Measurements from ENCODE around the gene TNS1. TPM values are rescaled to one million over a fixed set of nuclear protein-coding genes. Genes with fewer than 3 reads are reported as not detected.

Gene TNS1
- total and polyA plus RNA-seq, 7 experiments from 2014 or later: 0.50 to 5.0 (median 0.81) TPM; not detected in 2

DNA sequence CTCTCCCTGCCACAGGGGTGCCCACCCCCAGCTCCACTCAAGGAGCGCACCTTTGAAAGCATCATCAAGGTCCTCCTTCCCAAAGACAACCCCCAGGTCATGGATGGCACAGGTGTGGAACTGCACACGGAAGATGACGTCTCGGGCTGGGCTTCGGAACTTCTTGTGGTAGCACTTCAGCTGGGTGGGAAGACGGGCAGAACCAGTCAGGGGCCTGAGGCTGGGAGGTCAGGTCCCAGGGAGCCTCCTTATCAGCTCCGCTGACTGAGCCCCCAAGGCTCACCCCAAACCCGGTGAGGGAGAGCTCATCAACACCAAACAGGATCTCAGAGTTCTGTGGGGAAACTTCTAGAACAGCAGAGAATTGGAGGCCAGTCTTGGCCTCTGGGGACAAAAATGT, 117.8 kb downstream of the TNS1 start:
- Mint-ChIP-seq H3K27me3 (peaks cover 0 to 9% (median 0%) of the 10 kb centered on the region in 5 donors), H3K36me3 (no peaks in the 10 kb centered on the region), H3K4me1 (peaks cover 0 to 4% (median 0%) of the 10 kb centered on the region in 7 donors), H3K9me3 (peaks cover 0 to 1% (median 0%) of the 10 kb centered on the region in 11 donors), H3K27ac (no peak overlapping the region), H3K4me3 (no peak overlapping the region)
- H3K36me3 ChIP-seq (ENCODE audit: control insufficient read depth in 2 of 3, insufficient read depth in 3 of 3, low read length in 3 of 3): no peaks in the 10 kb centered on the region
- no peak for ATAC-seq
- ChIA-PET POLR2A (no interaction called here), CTCF (interaction anchor here (0.9 to 1.2 kb wide), 2 partner anchors 95 to 99 kb away, joined by 4 read pairs; no protein-coding TSS in a partner anchor)
- intact Hi-C loops (cut with micrococcal nuclease): no loop called here
- H3K9me3 ChIP-seq (ENCODE audit: control insufficient read depth in 2 of 3, low read length in 3 of 3): no peaks in the 10 kb centered on the region
- no peak overlapping the region for H3K27ac ChIP-seq (ENCODE audit: low read depth, low read length)
- DNase-seq: no peak
- H3K4me3 ChIP-seq (ENCODE audit: low read length): no peak overlapping the region
- no peaks in the 10 kb centered on the region for H3K27me3 ChIP-seq (ENCODE audit: control insufficient read depth in 2 of 2, insufficient read depth in 2 of 2, low read length in 2 of 2)
- no peaks in the 10 kb centered on the region for H3K4me1 ChIP-seq (ENCODE audit: control insufficient read depth in 2 of 2, insufficient read depth in 2 of 2, low read length in 2 of 2)

DNA sequence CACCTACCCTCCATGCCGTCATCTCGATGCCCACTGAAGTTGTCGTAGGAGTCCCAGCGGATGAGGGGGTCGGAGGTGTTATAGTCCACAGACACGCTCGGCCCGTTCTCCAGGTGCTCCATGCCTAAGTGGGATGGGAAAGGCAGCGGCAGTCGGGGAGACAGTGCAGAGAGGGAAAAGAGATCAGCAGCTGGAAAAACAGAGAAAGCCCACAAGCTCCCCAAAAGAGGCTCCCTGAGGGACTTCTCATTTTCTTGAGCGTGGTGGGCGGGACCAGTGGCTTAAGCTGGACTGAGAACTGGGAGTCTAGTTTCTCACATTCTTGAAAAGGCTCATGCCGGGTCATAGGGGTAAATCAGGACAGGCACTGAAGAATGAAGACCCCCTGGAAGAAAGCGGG, 121.9 kb downstream of the TNS1 start:
- H3K9me3 ChIP-seq (ENCODE audit: control insufficient read depth in 2 of 3, low read length in 3 of 3): no peaks in the 10 kb centered on the region
- Mint-ChIP-seq H3K9me3 (no peaks in the 10 kb centered on the region), H3K27me3 (peaks cover 0 to 9% (median 0%) of the 10 kb centered on the region in 5 donors), H3K36me3 (no peaks in the 10 kb centered on the region), H3K4me1 (no peaks in the 10 kb centered on the region), H3K27ac (no peak overlapping the region), H3K4me3 (no peak overlapping the region)
- no peak for ATAC-seq
- intact Hi-C loops (cut with micrococcal nuclease): no loop called here
- no peaks in the 10 kb centered on the region for H3K4me1 ChIP-seq (ENCODE audit: control insufficient read depth in 2 of 2, insufficient read depth in 2 of 2, low read length in 2 of 2)
- no peak overlapping the region for H3K4me3 ChIP-seq (ENCODE audit: low read length)
- CTCF ChIA-PET: no interaction called here
- no peak overlapping the region for H3K27ac ChIP-seq (ENCODE audit: low read depth, low read length)
- DNase-seq: no peak
- no peaks in the 10 kb centered on the region for H3K27me3 ChIP-seq (ENCODE audit: control insufficient read depth in 2 of 2, insufficient read depth in 2 of 2, low read length in 2 of 2)
- POLR2A ChIA-PET: no interaction called here
- H3K36me3 ChIP-seq (ENCODE audit: control insufficient read depth in 2 of 3, insufficient read depth in 3 of 3, low read length in 3 of 3): no peaks in the 10 kb centered on the region

DNA sequence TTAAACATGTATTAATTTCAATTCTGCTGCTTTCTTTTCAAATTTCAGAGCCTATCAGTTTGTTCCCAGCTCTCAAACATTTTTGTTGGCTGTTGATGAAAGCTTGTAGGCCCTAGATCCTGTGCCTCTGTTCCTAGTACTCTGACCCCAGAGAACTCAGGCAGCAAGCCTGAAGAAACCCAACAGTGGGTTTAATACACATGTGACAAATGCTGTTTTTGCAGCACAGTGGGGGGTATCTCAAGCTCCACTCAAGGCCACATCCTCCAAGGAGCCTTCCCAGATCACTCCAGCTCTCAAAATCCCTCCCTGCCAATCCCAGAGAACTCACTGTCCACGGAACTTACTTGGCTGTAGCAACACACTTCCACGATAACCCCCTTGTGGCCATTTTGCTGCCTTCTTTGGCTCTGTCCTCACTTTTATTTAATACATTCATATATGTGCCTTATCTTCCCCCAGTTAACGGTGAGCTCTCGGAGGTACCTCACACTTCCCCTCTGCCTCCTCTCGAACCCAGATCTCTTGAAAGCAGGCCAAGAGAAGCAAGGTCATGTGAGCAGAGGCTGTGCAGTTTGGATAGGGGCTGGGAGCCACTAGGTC, 122.4 kb downstream of the TNS1 start:
- DNase-seq: no peak
- ChIA-PET POLR2A (no interaction called here), CTCF (no interaction called here)
- Mint-ChIP-seq H3K9me3 (no peaks in the 10 kb centered on the region), H3K27ac (peak overlapping the region in 1 of 9 donors; percentile 56), H3K36me3 (no peaks in the 10 kb centered on the region), H3K4me1 (no peaks in the 10 kb centered on the region), H3K4me3 (no peak overlapping the region), H3K27me3 (peaks cover 0 to 9% (median 0%) of the 10 kb centered on the region in 5 donors)
- Histone ChIP-seq H3K9me3 (ENCODE audit: control insufficient read depth in 2 of 3, low read length in 3 of 3) (no peaks in the 10 kb centered on the region), H3K4me1 (ENCODE audit: control insufficient read depth in 2 of 2, insufficient read depth in 2 of 2, low read length in 2 of 2) (no peaks in the 10 kb centered on the region), H3K4me3 (ENCODE audit: low read length) (no peak overlapping the region), H3K27ac (ENCODE audit: low read depth, low read length) (no peak overlapping the region), H3K27me3 (ENCODE audit: control insufficient read depth in 2 of 2, insufficient read depth in 2 of 2, low read length in 2 of 2) (no peaks in the 10 kb centered on the region), H3K36me3 (ENCODE audit: control insufficient read depth in 2 of 3, insufficient read depth in 3 of 3, low read length in 3 of 3) (no peaks in the 10 kb centered on the region)
- no peak for ATAC-seq
- intact Hi-C loops (cut with micrococcal nuclease): no loop called here

DNA sequence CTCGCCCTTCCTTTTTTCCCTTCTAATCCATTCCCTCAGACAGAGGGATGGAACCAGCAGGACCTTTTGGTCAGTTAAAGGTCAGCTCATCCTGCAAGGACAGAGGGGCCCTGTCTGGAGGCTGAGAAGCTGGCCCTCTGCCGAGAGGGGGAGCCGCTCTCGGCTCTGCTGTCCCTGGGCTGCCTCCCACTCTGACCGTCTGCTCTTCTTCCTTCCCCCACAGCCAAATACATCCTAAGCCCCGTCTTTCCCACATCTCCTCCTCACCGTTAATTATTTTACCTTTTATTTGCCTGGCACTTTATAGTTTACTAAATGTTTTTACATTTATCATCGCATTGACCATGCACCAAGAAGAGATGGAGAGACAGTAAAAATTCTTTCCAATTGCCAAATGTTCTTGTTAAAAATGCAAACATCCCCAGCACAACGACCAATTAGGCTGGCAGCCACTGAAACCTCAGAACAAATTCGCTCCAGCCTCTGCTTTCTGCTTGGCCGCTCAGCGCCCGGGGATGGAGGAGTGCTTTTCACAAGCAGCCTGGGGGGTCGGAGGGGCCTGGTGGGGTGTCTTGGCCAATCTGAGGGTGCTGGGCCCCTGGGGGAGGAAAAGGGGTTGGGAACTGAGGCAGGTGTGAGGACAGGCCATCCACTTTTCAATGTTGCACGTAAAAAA, 123.7 kb downstream of the TNS1 start:
- no peaks in the 10 kb centered on the region for H3K4me1 ChIP-seq (ENCODE audit: control insufficient read depth in 2 of 2, insufficient read depth in 2 of 2, low read length in 2 of 2)
- H3K9me3 ChIP-seq (ENCODE audit: control insufficient read depth in 2 of 3, low read length in 3 of 3): no peaks in the 10 kb centered on the region
- H3K27ac ChIP-seq (ENCODE audit: low read depth, low read length): no peak overlapping the region
- no peaks in the 10 kb centered on the region for H3K36me3 Mint-ChIP-seq
- intact Hi-C loops (cut with micrococcal nuclease): no loop called here
- CTCF ChIA-PET: no interaction called here
- POLR2A ChIA-PET: no interaction called here
- H3K4me1 Mint-ChIP-seq: no peaks in the 10 kb centered on the region
- no peak overlapping the region for H3K4me3 Mint-ChIP-seq
- H3K4me3 ChIP-seq (ENCODE audit: low read length): no peak overlapping the region
- ATAC-seq: no peak
- no peak for DNase-seq
- no peaks in the 10 kb centered on the region for H3K27me3 ChIP-seq (ENCODE audit: control insufficient read depth in 2 of 2, insufficient read depth in 2 of 2, low read length in 2 of 2)
- no peaks in the 10 kb centered on the region for H3K9me3 Mint-ChIP-seq
- H3K27me3 Mint-ChIP-seq: peaks cover 0 to 4% (median 0%) of the 10 kb centered on the region in 5 donors
- H3K36me3 ChIP-seq (ENCODE audit: control insufficient read depth in 2 of 3, insufficient read depth in 3 of 3, low read length in 3 of 3): no peaks in the 10 kb centered on the region
- no peak overlapping the region for H3K27ac Mint-ChIP-seq

DNA sequence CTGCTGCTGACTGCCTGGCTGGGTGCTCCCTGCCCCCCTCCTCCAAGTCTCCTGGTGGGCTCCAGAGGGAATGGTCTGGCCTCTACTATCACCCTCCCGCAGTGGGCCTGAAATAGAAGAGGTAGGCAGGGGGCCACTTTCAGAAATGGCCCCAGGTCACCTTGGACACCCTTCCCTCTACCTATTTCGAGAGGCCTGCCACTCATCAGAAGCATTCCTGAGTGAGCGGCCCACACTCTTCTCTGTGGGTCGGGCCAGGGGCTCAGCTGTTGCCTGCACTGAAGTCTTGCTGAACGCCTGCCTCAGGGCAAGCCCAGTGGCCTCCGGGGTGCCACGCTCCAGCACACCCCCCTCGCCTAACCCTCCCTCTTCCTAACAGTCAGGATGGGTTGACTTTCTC, 124.9 kb downstream of the TNS1 start:
- ATAC-seq: no peak
- ChIA-PET CTCF (no interaction called here), POLR2A (no interaction called here)
- no peak overlapping the region for H3K4me3 ChIP-seq (ENCODE audit: low read length)
- Mint-ChIP-seq H3K27me3 (no peaks in the 10 kb centered on the region), H3K27ac (no peak overlapping the region), H3K4me1 (no peaks in the 10 kb centered on the region), H3K36me3 (no peaks in the 10 kb centered on the region), H3K4me3 (no peak overlapping the region), H3K9me3 (no peaks in the 10 kb centered on the region)
- H3K9me3 ChIP-seq (ENCODE audit: control insufficient read depth in 2 of 3, low read length in 3 of 3): no peaks in the 10 kb centered on the region
- H3K27me3 ChIP-seq (ENCODE audit: control insufficient read depth in 2 of 2, insufficient read depth in 2 of 2, low read length in 2 of 2): no peaks in the 10 kb centered on the region
- H3K4me1 ChIP-seq (ENCODE audit: control insufficient read depth in 2 of 2, insufficient read depth in 2 of 2, low read length in 2 of 2): no peaks in the 10 kb centered on the region
- DNase-seq: no peak
- H3K36me3 ChIP-seq (ENCODE audit: control insufficient read depth in 2 of 3, insufficient read depth in 3 of 3, low read length in 3 of 3): no peaks in the 10 kb centered on the region
- intact Hi-C loops (cut with micrococcal nuclease): no loop called here
- H3K27ac ChIP-seq (ENCODE audit: low read depth, low read length): no peak overlapping the region

DNA sequence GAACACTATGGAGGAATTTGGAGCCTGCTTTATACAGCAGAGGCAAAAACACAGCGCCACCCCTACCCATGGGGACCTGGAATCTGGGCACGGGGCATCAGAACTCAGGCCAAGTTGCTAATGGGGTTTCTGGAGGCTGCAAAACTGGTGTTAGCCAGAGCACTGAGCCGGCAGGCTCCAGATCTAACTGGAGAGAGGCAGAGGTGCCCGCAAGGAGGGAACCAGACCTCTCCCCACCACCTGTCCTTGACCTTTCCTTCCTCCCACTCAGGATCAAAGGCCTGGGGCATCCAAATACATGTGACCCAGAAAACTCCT, 126.6 kb downstream of the TNS1 start:
- no peak overlapping the region for H3K27ac ChIP-seq (ENCODE audit: low read depth, low read length)
- Mint-ChIP-seq H3K27ac (no peak overlapping the region), H3K4me3 (no peak overlapping the region), H3K27me3 (peaks cover 0 to 2% (median 0%) of the 10 kb centered on the region in 5 donors), H3K9me3 (peaks cover 0 to 1% (median 0%) of the 10 kb centered on the region in 11 donors), H3K4me1 (no peaks in the 10 kb centered on the region), H3K36me3 (no peaks in the 10 kb centered on the region)
- H3K4me3 ChIP-seq (ENCODE audit: low read length): no peak overlapping the region
- H3K27me3 ChIP-seq (ENCODE audit: control insufficient read depth in 2 of 2, insufficient read depth in 2 of 2, low read length in 2 of 2): no peaks in the 10 kb centered on the region
- DNase-seq (no peak), ATAC-seq (no peak)
- H3K4me1 ChIP-seq (ENCODE audit: control insufficient read depth in 2 of 2, insufficient read depth in 2 of 2, low read length in 2 of 2): no peaks in the 10 kb centered on the region
- intact Hi-C loops (cut with micrococcal nuclease): no loop called here
- ChIA-PET CTCF (no interaction called here), POLR2A (no interaction called here)
- H3K9me3 ChIP-seq (ENCODE audit: control insufficient read depth in 2 of 3, low read length in 3 of 3): no peaks in the 10 kb centered on the region
- no peaks in the 10 kb centered on the region for H3K36me3 ChIP-seq (ENCODE audit: control insufficient read depth in 2 of 3, insufficient read depth in 3 of 3, low read length in 3 of 3)

DNA sequence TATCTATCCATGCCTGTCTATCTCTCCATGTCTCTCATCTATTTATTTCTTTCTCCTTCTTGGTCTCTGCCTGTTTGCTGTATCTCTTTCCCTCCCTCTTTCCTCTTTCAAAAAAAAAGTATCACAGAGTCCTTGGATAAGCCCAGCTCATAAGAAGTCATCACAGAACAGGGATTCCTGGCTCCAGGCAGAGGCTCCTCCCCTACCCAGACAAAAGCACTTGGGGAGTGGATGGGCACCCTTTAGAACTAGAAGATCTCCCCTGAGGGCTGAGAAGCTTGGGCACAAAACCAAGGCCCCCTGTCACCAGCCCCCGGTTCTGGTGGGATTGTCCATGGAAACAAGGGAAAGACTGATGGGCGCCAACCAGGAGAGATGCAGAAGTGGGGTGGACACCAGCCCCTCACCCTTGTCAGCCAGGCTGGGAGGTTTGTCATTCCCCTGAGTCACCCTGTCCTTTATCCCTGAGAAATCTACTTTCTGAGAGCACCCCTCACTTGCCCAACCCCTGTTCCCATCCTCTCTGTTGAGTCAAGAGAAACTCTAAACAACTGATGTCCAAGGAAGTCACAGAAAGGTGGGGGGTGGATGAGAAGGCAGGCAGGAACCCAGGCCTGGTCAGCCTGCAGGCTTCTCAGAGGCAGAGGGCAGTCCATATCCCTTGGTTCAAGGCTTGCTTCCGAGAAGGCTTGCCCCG, 127.1 kb downstream of the TNS1 start:
- Histone ChIP-seq H3K9me3 (ENCODE audit: control insufficient read depth in 2 of 3, low read length in 3 of 3) (no peaks in the 10 kb centered on the region), H3K27me3 (ENCODE audit: control insufficient read depth in 2 of 2, insufficient read depth in 2 of 2, low read length in 2 of 2) (no peaks in the 10 kb centered on the region), H3K27ac (ENCODE audit: low read depth, low read length) (no peak overlapping the region), H3K36me3 (ENCODE audit: control insufficient read depth in 2 of 3, insufficient read depth in 3 of 3, low read length in 3 of 3) (no peaks in the 10 kb centered on the region), H3K4me3 (ENCODE audit: low read length) (no peak overlapping the region), H3K4me1 (ENCODE audit: control insufficient read depth in 2 of 2, insufficient read depth in 2 of 2, low read length in 2 of 2) (no peaks in the 10 kb centered on the region)
- no peak for ATAC-seq
- H3K4me3 Mint-ChIP-seq: no peak overlapping the region
- H3K4me1 Mint-ChIP-seq: no peaks in the 10 kb centered on the region
- ChIA-PET POLR2A (no interaction called here), CTCF (no interaction called here)
- peaks cover 0 to 2% (median 0%) of the 10 kb centered on the region in 5 donors for H3K27me3 Mint-ChIP-seq
- H3K27ac Mint-ChIP-seq: no peak overlapping the region
- H3K36me3 Mint-ChIP-seq: no peaks in the 10 kb centered on the region
- DNase-seq: no peak
- intact Hi-C loops (cut with micrococcal nuclease): no loop called here
- H3K9me3 Mint-ChIP-seq: peaks cover 0 to 1% (median 0%) of the 10 kb centered on the region in 11 donors
